Gastroesophageal sphincter (tissue), 3 donors: ENCODE measurements around the gene VOPP1.
"Not testable (repeated sequence)": the region's sequence is repeated elsewhere in the genome, so short reads cannot be mapped to it uniquely, and the experiment has no call there.

ENCODE experiments used
- CTCF ChIP-seq, 4 experiments: fragments of 200-600 bp in 2 of 4; fragments of 450-650 bp in 2 of 4; sonication (generic) in 1 of 4; IDR thresholded peaks; one replicate each; pipeline ENCODE4 v1.5.1; 2017 to 2019; ENCODE audit warnings: antibody characterized with exemption in 4 of 4, mild to moderate bottlenecking in 2 of 4, moderate library complexity in 2 of 4
- POLR2A ChIP-seq, 2 donors: fragments of 450-650 bp; IDR thresholded peaks; one replicate each; pipeline ENCODE4 v1.6.1; 2017; ENCODE audit warnings: antibody characterized with exemption in 2 of 2, mild to moderate bottlenecking in 2 of 2, moderate library complexity in 1 of 2

- TF ChIP-seq CTCF, POLR2A (IDR thresholded peaks at IDR 0.05): not testable (repeated sequence)
Measured at GRCh38 chr7:55597214-55597739, 25.0 kb upstream of the VOPP1 start.
